Ammon's horn (tissue), 1 donor: ENCODE measurements around the gene SNAI1.

Experiments
- DNase-seq: peaks from one replicate; pipeline ENCODE4 v3.0.0-alpha.2; 2016; ENCODE audit warnings: low spot score

Gene SNAI1

GRCh38 chr20:50037575-50037974 is 54.8 kb downstream of the SNAI1 start:
- no peak for DNase-seq

- no peak for DNase-seq
These were observed 55.4 kb downstream of the SNAI1 start for GRCh38 chr20:50038169-50038568.
